Activated CD8-positive, alpha-beta T cell treated with anti-CD3 and anti-CD28 coated beads, Interleukin-2, amount 10 ng/mL, durations not matched to agents 7 days and 5 days (primary cell): ENCODE data around the gene TFRC. TPM values are rescaled to one million over a fixed set of nuclear protein-coding genes. Genes with fewer than 3 reads are reported as not detected.
"Not testable (repeated sequence)": the region's sequence is repeated elsewhere in the genome, so short reads cannot be mapped to it uniquely, and the experiment has no call there.

Experiments
- ATAC-seq: fragments of 150-1000 bp; cut with Tn5 transposase; one replicate; pipeline ENCODE4 v1.10.0; 2021; ENCODE audit warnings: moderate library complexity
- CTCF ChIA-PET: fragments of 350-600 bp; sonication (Branson Sonifier 250); formaldehyde crosslinking; loops from one replicate; lab custom pipeline; 2021; ENCODE audit warnings: antibody characterized with exemption; lab: Charles Lee
- POLR2A ChIA-PET: fragments of 350-600 bp; sonication (Branson Sonifier 250); formaldehyde crosslinking; loops from one replicate; lab custom pipeline; 2021; ENCODE audit warnings: antibody characterized with exemption; lab: Charles Lee
- DNase-seq: peaks from one replicate; pipeline ENCODE4 v3.0.0-alpha.2; 2020
- H3K27ac Mint-ChIP-seq: one replicate; pipeline ENCODE4 v1.8.0; 2021; ENCODE audit warnings: mild to moderate bottlenecking, mixed read lengths
- H3K27me3 Mint-ChIP-seq: one replicate; pipeline ENCODE4 v1.8.0; 2021; ENCODE audit warnings: low read depth, mixed read lengths
- H3K36me3 Mint-ChIP-seq: one replicate; pipeline ENCODE4 v1.8.0; 2021; ENCODE audit warnings: low read depth, mixed read lengths
- H3K4me1 Mint-ChIP-seq: one replicate; pipeline ENCODE4 v1.8.0; 2021; ENCODE audit warnings: low read depth, mixed read lengths
- H3K4me3 Mint-ChIP-seq: one replicate; pipeline ENCODE4 v1.8.0; 2021; ENCODE audit warnings: mild to moderate bottlenecking, mixed read lengths
- H3K9me3 Mint-ChIP-seq: one replicate; pipeline ENCODE4 v1.8.0; 2022; ENCODE audit warnings: mixed read lengths; ENCODE audit not compliant: insufficient read depth
- total RNA-seq, 2 experiments: library from RNA; stranded (reverse); gene quantifications; one replicate each; pipeline ENCODE4 v1.2.3, GENCODE V29; 2021

The TFRC gene
- total RNA-seq, 2 experiments from 2014 or later = 282 to 298 TPM

GRCh38 chr3:196080101-196080846 is 1.6 kb downstream of the TFRC start:
- DNase-seq, H3K27me3 Mint-ChIP-seq, H3K9me3 Mint-ChIP-seq, ATAC-seq: not testable (repeated sequence)
- ChIA-PET POLR2A (interaction anchor here (0.8 to 2.4 kb wide), 7 partner anchors 13 to 101 kb away, joined by 3 to 27 read pairs (median 4); no protein-coding TSS in a partner anchor), CTCF (interaction anchor here (0.7 to 3.9 kb wide), 8 partner anchors 10 to 654 kb away, joined by 3 to 24 read pairs (median 6); no protein-coding TSS in a partner anchor)
- peak overlapping the region; percentile 94 for H3K4me3 Mint-ChIP-seq
- peaks cover 49% of the 10 kb centered on the region for H3K4me1 Mint-ChIP-seq
- peaks cover 40% of the 10 kb centered on the region for H3K36me3 Mint-ChIP-seq
- H3K27ac Mint-ChIP-seq = peak overlapping the region; percentile 98

- no peak for ATAC-seq
- CTCF ChIA-PET = interaction anchor here (0.7 to 3.9 kb wide), 10 partner anchors 9 to 655 kb away, joined by 3 to 24 read pairs (median 6); no protein-coding TSS in a partner anchor
- Mint-ChIP-seq H3K27me3 (no peaks in the 10 kb centered on the region), H3K4me3 (peak overlapping the region; percentile 94), H3K9me3 (no peaks in the 10 kb centered on the region), H3K36me3 (peaks cover 45% of the 10 kb centered on the region), H3K27ac (peak overlapping the region; percentile 98), H3K4me1 (peaks cover 49% of the 10 kb centered on the region)
- POLR2A ChIA-PET = interaction anchor here (0.8 to 2.4 kb wide), 6 partner anchors 13 to 106 kb away, joined by 3 to 27 read pairs (median 4); no protein-coding TSS in a partner anchor
- DNase-seq = no peak
Observed at GRCh38 chr3:196079682-196080081, 2.2 kb downstream of the TFRC start.

DNA sequence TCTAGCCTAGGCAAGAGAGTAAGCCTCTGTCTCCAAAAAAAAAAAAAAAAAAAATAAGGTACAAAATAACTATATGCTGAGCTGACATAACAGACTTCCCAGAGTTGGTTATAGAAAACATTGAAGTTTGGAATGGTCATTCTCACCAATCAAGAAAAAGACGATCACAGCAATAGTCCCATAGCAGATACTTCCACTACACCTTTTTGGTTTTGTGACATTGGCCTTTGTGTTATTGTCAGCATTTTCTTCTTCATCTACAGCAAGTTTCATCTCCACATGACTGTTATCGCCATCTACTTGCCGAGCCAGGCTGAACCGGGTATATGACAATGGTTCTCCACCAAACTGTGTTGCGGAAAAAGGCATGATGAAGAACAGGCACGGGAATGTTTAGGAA is 6.9 kb downstream of the TFRC start:
- Mint-ChIP-seq H3K27me3 (no peaks in the 10 kb centered on the region), H3K9me3 (no peaks in the 10 kb centered on the region), H3K27ac (no peak overlapping the region), H3K4me1 (peaks cover 47% of the 10 kb centered on the region), H3K4me3 (no peak overlapping the region), H3K36me3 (peaks cover 69% of the 10 kb centered on the region)
- ATAC-seq = no peak
- ChIA-PET CTCF (interaction anchor here (2.0 to 7.6 kb wide), 4 partner anchors 25 to 124 kb away, joined by 4 to 154 read pairs (median 42); no protein-coding TSS in a partner anchor), POLR2A (interaction anchor here (0.8 to 3.1 kb wide), 2 partner anchors 104 to 122 kb away, joined by 3 to 8 read pairs; no protein-coding TSS in a partner anchor)
- no peak for DNase-seq

- H3K27ac Mint-ChIP-seq = no peak overlapping the region
Observed at GRCh38 chr3:196073255-196073753, 8.6 kb downstream of the TFRC start.

GRCh38 chr3:196072313-196072712 is 9.6 kb downstream of the TFRC start:
- ChIA-PET CTCF (interaction anchor here (0.7 to 7.6 kb wide), 14 partner anchors 8 to 450 kb away, joined by 3 to 154 read pairs (median 8); no protein-coding TSS in a partner anchor), POLR2A (interaction anchor here (1.4 to 3.1 kb wide), 3 partner anchors 108 to 124 kb away, joined by 5 to 9 read pairs (median 8); no protein-coding TSS in a partner anchor)
- Mint-ChIP-seq H3K4me1 (peaks cover 26% of the 10 kb centered on the region), H3K27me3 (no peaks in the 10 kb centered on the region), H3K4me3 (no peak overlapping the region), H3K36me3 (peaks cover 67% of the 10 kb centered on the region), H3K27ac (no peak overlapping the region), H3K9me3 (no peaks in the 10 kb centered on the region)
- ATAC-seq = no peak
- DNase-seq = no peak

More at GRCh38 chr3:196073255-196073753, 8.6 kb downstream of the TFRC start:
- Mint-ChIP-seq H3K36me3 (peaks cover 68% of the 10 kb centered on the region), H3K4me1 (peaks cover 35% of the 10 kb centered on the region), H3K4me3 (no peak overlapping the region), H3K9me3 (no peaks in the 10 kb centered on the region), H3K27me3 (no peaks in the 10 kb centered on the region)
- ATAC-seq = peak; percentile 95
- peak; percentile 80 for DNase-seq
- POLR2A ChIA-PET = interaction anchor here (0.6 to 3.1 kb wide), 4 partner anchors 29 to 123 kb away, joined by 3 to 9 read pairs (median 6); no protein-coding TSS in a partner anchor
- CTCF ChIA-PET = interaction anchor here (0.7 to 7.6 kb wide), 38 partner anchors 8 to 449 kb away, joined by 3 to 154 read pairs (median 4); no protein-coding TSS in a partner anchor

GRCh38 chr3:196068812-196069211 is 13.1 kb downstream of the TFRC start:
- not testable (repeated sequence) for ATAC-seq

DNA sequence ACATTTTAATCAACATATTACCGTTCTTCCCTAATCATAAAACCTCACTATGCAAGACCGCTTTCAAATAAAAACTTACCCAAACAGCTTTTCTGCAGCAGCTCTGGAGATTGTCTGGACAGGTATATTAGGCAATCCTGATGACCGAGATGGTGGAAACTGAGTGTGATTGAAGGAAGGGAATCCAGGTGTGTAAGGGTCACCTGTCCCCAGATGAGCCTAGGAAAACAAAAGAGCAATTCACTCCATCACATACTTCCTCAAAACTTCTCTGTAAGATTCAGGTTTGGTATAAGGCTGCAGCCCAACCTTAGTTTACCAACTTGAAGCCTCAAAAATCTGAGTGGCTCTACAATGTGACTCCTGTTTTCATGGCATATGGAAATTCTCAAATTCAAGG is 14.5 kb downstream of the TFRC start:
- Mint-ChIP-seq H3K4me3 (no peak overlapping the region), H3K27ac (no peak overlapping the region)
- POLR2A ChIA-PET = interaction anchor here (1.4 kb wide), 1 partner anchor 12 kb away, joined by 5 read pairs; no protein-coding TSS in a partner anchor

More at GRCh38 chr3:196068812-196069211, 13.1 kb downstream of the TFRC start:
- H3K4me1 Mint-ChIP-seq = peaks cover 12% of the 10 kb centered on the region
- POLR2A ChIA-PET = interaction anchor here (0.6 kb wide), 1 partner anchor 18 kb away, joined by 3 read pairs; no protein-coding TSS in a partner anchor
- not testable (repeated sequence) for H3K4me3 Mint-ChIP-seq, H3K27ac Mint-ChIP-seq, H3K9me3 Mint-ChIP-seq, DNase-seq, H3K27me3 Mint-ChIP-seq
- CTCF ChIA-PET = interaction anchor here (3.2 to 7.6 kb wide), 2 partner anchors 11 to 130 kb away, joined by 17 to 154 read pairs; no protein-coding TSS in a partner anchor
- peaks cover 78% of the 10 kb centered on the region for H3K36me3 Mint-ChIP-seq

DNA sequence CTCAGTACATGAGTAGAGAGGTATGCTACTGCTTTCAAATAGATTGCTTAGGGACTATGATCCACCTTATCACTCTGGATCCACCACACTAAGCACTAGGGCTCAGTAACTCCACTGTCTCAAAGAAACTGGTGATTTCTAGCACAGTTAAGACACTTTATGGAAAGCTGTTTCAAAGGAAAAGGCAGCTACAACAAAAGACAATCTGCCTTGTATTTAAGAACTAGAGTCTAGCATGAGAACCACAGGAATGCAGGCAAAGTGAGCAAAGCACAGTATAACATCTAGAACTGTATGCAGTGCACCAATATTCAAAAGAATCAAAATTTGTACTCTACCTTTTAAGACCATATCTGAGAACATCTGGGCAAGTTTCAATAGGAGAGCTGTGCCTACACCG is 17.9 kb downstream of the TFRC start:
- Mint-ChIP-seq H3K4me3 (no peak overlapping the region), H3K9me3 (no peaks in the 10 kb centered on the region), H3K36me3 (peaks cover 75% of the 10 kb centered on the region), H3K27me3 (no peaks in the 10 kb centered on the region), H3K27ac (peak overlapping the region; percentile 39), H3K4me1 (peaks cover 3% of the 10 kb centered on the region)
- ATAC-seq (no peak), DNase-seq (no peak)
- POLR2A ChIA-PET = interaction anchor here (1.2 to 1.5 kb wide), 2 partner anchors 15 to 17 kb away, joined by 3 to 4 read pairs; no protein-coding TSS in a partner anchor
- CTCF ChIA-PET = interaction anchor here (2.4 kb wide), 1 partner anchor 10 kb away, joined by 20 read pairs; no protein-coding TSS in a partner anchor

More for the DNA sequence above, 14.5 kb downstream of the TFRC start:
- no peak for ATAC-seq
- H3K4me1 Mint-ChIP-seq = peaks cover 7% of the 10 kb centered on the region
- no peaks in the 10 kb centered on the region for H3K27me3 Mint-ChIP-seq
- no peak for DNase-seq
- CTCF ChIA-PET = no interaction called here
- no peaks in the 10 kb centered on the region for H3K9me3 Mint-ChIP-seq
- peaks cover 77% of the 10 kb centered on the region for H3K36me3 Mint-ChIP-seq

GRCh38 chr3:196063456-196063855 is 18.4 kb downstream of the TFRC start:
- ChIA-PET CTCF (interaction anchor here (2.4 kb wide), 1 partner anchor 10 kb away, joined by 20 read pairs; no protein-coding TSS in a partner anchor), POLR2A (interaction anchor here (1.2 to 1.5 kb wide), 2 partner anchors 16 to 17 kb away, joined by 3 to 4 read pairs; no protein-coding TSS in a partner anchor)
- peaks cover 3% of the 10 kb centered on the region for H3K4me1 Mint-ChIP-seq
- ATAC-seq (no peak), DNase-seq (no peak)
- H3K27me3 Mint-ChIP-seq = no peaks in the 10 kb centered on the region
- no peaks in the 10 kb centered on the region for H3K9me3 Mint-ChIP-seq
- H3K4me3 Mint-ChIP-seq = no peak overlapping the region
- H3K36me3 Mint-ChIP-seq = peaks cover 74% of the 10 kb centered on the region
- H3K27ac Mint-ChIP-seq = peak overlapping the region; percentile 23

DNA sequence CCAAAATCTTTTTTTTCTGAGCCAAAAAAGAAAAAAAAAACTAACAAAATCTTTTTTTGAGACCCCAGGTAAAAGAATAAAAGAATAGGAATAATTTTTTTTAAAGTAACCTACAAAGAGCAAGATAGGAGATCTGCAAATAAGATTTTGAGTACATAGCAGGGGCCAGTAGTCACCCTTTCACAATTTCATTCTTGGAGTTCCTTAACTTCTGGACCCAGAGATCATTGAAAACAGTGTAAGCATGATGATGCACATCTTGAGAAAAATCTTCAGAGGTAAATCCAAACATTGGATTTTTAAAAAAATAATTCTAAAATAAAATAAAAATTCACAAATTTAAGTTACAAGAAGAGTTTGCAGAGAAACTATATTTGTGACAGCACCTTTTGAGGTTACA is 18.8 kb downstream of the TFRC start:
- Mint-ChIP-seq H3K4me1 (peaks cover 3% of the 10 kb centered on the region), H3K27ac (no peak overlapping the region), H3K9me3 (no peaks in the 10 kb centered on the region), H3K4me3 (no peak overlapping the region), H3K36me3 (peaks cover 77% of the 10 kb centered on the region), H3K27me3 (no peaks in the 10 kb centered on the region)
- ATAC-seq (no peak), DNase-seq (no peak)
- CTCF ChIA-PET = interaction anchor here (1.2 kb wide), 1 partner anchor 134 kb away, joined by 3 read pairs; no protein-coding TSS in a partner anchor
- POLR2A ChIA-PET = interaction anchor here (1.5 kb wide), 1 partner anchor 16 kb away, joined by 4 read pairs; no protein-coding TSS in a partner anchor

DNA sequence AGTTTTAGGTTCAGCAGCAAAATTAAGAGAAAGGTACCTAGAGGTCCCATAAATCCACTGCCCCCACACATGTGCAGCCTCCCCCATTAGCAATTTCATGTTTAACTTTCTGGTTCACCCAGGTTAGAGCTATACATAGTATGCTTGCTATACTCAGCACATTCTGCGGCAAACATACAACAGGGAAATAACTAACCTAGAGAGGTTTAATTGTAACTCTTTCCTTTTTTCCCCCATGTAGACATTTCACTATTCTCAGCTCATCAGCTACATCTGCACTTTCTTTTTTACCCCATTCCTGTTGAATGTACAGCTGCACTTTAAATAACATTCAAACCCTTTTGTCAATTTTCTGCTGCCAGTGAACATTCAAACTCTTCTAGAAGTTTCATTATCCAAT is 21.1 kb downstream of the TFRC start:
- POLR2A ChIA-PET = interaction anchor here (0.6 kb wide), 2 partner anchors 9 to 49 kb away, joined by 3 read pairs; no protein-coding TSS in a partner anchor
- Mint-ChIP-seq H3K27ac (peak overlapping the region; percentile 22), H3K4me3 (no peak overlapping the region), H3K4me1 (peaks cover 3% of the 10 kb centered on the region), H3K27me3 (no peaks in the 10 kb centered on the region), H3K9me3 (no peaks in the 10 kb centered on the region), H3K36me3 (peaks cover 75% of the 10 kb centered on the region)
- DNase-seq = no peak
- ATAC-seq = no peak
- CTCF ChIA-PET = interaction anchor here (2.1 kb wide), 1 partner anchor 12 kb away, joined by 13 read pairs; no protein-coding TSS in a partner anchor
